ENCODE data around the gene CYP2A7. TPM values are rescaled to one million over a fixed set of nuclear protein-coding genes. Genes with fewer than 3 reads are reported as not detected.
"Not testable (repeated sequence)": the region's sequence is repeated elsewhere in the genome, so short reads cannot be mapped to it uniquely, and the experiment has no call there.

CYP2A7 gene, protein sequence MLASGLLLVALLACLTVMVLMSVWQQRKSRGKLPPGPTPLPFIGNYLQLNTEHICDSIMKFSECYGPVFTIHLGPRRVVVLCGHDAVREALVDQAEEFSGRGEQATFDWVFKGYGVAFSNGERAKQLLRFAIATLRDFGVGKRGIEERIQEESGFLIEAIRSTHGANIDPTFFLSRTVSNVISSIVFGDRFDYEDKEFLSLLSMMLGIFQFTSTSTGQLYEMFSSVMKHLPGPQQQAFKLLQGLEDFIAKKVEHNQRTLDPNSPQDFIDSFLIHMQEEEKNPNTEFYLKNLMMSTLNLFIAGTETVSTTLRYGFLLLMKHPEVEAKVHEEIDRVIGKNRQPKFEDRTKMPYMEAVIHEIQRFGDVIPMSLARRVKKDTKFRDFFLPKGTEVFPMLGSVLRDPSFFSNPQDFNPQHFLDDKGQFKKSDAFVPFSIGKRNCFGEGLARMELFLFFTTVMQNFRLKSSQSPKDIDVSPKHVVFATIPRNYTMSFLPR
- not detected for total RNA-seq

DNA sequence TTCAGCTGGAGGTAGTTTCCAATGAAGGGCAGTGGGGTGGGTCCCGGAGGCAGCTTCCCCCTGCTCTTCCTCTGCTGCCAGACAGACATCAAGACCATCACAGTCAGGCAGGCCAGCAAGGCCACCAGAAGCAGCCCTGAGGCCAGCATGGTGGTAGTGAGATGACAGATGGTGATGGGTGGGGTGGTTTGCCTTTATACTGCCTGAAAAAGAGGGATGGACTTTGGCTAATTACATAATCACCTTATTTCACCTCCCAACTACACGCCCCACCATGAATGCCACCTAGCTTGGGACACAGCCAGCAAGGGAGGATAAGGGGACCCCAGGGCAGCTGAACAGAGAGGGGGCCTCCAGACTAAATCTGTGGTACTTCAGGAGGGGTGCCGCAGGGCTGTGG, at the start of gene CYP2A7:
CYP2A7 (minus strand) TSS at position 170 of the 400 bp plus-strand sequence; CDS start at position 149, 21 bp downstream.
- ATAC-seq = not testable (repeated sequence)
- WGBS, 2 donors (ENCODE audit: low coverage in 1 of 2) = no CpG with 5 or more reads among the region's 3 CpGs

DNA sequence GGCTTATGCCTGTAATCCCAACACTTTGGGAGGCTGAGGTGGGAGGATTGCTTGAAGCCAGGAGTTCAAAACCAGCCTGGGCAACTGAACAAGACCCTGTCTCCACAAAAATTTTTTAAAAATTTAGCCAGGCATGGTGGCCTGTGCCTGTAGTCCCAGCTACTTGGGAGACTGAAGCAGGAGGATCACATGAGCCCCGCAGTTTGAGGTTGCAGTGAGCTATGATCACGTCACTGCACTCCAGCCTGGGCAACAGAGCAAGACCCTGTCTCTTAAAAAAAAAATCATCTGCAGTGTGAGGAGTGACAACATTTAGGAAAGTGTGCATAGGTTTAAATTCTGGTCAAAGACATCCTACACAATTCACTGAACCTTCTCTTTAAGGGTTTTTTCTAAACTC, 48.8 kb upstream of the CYP2A7 start:
- not testable (repeated sequence) for H3K4me3 ChIP-seq, H3K9me3 ChIP-seq, H3K4me1 ChIP-seq, H3K27ac ChIP-seq, H3K36me3 ChIP-seq, ATAC-seq
- WGBS, 2 donors (ENCODE audit: low coverage in 1 of 2) = 60% methylated on average over 1 of the region's 2 CpGs; no CpG with 5 or more reads in 1 of the 2 donors
- peaks cover 29% of the 10 kb centered on the region for H3K27me3 ChIP-seq

More for the DNA sequence above, at the start of gene CYP2A7:
- H3K27ac ChIP-seq, H3K9me3 ChIP-seq, H3K36me3 ChIP-seq, H3K4me1 ChIP-seq, H3K4me3 ChIP-seq: not testable (repeated sequence)
- peaks cover 27% of the 10 kb centered on the region for H3K27me3 ChIP-seq

DNA sequence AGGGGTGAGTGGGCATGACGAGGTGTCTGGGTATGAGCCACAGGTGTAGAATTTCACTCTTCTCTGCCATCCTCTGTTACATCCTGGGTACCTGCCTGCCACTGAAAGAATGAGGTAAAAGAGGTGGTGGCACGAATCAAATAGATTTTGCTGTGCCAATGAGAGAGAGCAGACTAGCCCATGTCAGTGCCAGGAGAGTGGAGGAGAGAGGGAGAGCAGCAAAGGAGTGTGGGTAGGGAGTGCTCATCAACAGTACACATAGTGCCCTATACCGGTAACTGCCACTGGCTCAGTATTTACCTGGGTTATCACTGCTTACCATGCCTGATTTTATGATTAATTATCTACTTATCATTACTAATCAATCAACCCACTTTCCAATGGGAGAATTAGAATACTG, 47.9 kb upstream of the CYP2A7 start:
- H3K27me3 ChIP-seq = peaks cover 26% of the 10 kb centered on the region
- not testable (repeated sequence) for ATAC-seq, H3K4me3 ChIP-seq, H3K27ac ChIP-seq, H3K9me3 ChIP-seq, H3K4me1 ChIP-seq, H3K36me3 ChIP-seq
- 69 to 77% methylated on average over 1 to 3 of the region's 3 CpGs for WGBS, 2 donors (ENCODE audit: low coverage in 1 of 2)

DNA sequence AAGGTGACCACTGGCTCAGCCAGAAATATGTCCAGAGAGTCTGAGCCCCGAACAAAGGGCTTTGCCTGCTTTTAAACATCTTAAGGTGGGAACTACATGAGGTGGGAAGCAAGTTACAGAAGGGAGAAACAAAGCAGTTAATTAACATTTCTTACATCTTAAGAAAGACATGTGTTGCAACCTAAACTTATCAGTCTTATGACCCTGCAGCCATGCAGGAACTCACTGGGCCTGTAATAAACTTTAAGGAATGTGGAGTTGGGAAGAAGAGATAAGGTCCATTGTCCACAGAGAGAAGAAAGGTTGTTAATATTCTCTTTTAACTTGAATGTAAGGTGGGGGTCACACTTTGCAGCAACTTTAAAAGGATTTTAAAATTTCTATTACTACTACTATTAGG, 46.8 kb upstream of the CYP2A7 start:
- Histone ChIP-seq H3K27ac (no peak overlapping the region), H3K27me3 (peaks cover 20% of the 10 kb centered on the region), H3K4me3 (no peak overlapping the region), H3K36me3 (no peaks in the 10 kb centered on the region), H3K9me3 (no peaks in the 10 kb centered on the region), H3K4me1 (no peaks in the 10 kb centered on the region)
- no peak for ATAC-seq
- 75 to 78% methylated on average over 1 of the region's 1 CpG for WGBS, 2 donors (ENCODE audit: low coverage in 1 of 2)
- TF ChIP-seq EP300 (IDR thresholded peaks at IDR 0.05) = no peak
- no peak for TF ChIP-seq POLR2AphosphoS5 (IDR thresholded peaks at IDR 0.05)
- TF ChIP-seq, protein P1, sequence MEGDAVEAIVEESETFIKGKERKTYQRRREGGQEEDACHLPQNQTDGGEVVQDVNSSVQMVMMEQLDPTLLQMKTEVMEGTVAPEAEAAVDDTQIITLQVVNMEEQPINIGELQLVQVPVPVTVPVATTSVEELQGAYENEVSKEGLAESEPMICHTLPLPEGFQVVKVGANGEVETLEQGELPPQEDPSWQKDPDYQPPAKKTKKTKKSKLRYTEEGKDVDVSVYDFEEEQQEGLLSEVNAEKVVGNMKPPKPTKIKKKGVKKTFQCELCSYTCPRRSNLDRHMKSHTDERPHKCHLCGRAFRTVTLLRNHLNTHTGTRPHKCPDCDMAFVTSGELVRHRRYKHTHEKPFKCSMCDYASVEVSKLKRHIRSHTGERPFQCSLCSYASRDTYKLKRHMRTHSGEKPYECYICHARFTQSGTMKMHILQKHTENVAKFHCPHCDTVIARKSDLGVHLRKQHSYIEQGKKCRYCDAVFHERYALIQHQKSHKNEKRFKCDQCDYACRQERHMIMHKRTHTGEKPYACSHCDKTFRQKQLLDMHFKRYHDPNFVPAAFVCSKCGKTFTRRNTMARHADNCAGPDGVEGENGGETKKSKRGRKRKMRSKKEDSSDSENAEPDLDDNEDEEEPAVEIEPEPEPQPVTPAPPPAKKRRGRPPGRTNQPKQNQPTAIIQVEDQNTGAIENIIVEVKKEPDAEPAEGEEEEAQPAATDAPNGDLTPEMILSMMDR (IDR thresholded peaks at IDR 0.05) = no peak
- TF ChIP-seq POLR2A (IDR thresholded peaks at IDR 0.05) = no peak

DNA sequence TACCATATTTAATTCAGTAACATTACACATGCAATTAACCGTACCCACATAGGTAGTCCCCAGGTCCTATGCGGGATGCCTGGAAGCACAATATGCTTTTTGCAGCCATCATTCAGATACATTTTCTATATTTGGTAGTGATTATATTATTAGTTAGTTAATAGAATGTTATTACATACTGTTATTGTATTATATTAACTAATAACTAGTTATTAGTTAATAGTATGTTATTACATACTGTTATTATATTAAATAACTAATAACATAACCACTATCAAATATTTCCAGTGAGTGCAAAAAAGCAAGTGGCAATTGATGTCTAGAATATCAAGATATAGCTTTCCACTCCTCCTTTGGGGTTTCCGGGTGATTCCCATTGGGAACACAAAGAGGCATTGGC, 45.5 kb upstream of the CYP2A7 start:
- Histone ChIP-seq H3K36me3 (no peaks in the 10 kb centered on the region), H3K4me3 (no peak overlapping the region), H3K9me3 (no peaks in the 10 kb centered on the region), H3K27me3 (peaks cover 13% of the 10 kb centered on the region), H3K4me1 (no peaks in the 10 kb centered on the region), H3K27ac (no peak overlapping the region)
- no peak for TF ChIP-seq POLR2A (IDR thresholded peaks at IDR 0.05)
- no peak for TF ChIP-seq EP300 (IDR thresholded peaks at IDR 0.05)
- TF ChIP-seq POLR2AphosphoS5 (IDR thresholded peaks at IDR 0.05) = no peak
- TF ChIP-seq, protein P1 (IDR thresholded peaks at IDR 0.05) = no peak
- 79 to 91% methylated on average over 3 of the region's 3 CpGs for WGBS, 2 donors (ENCODE audit: low coverage in 1 of 2)
- ATAC-seq = no peak

DNA sequence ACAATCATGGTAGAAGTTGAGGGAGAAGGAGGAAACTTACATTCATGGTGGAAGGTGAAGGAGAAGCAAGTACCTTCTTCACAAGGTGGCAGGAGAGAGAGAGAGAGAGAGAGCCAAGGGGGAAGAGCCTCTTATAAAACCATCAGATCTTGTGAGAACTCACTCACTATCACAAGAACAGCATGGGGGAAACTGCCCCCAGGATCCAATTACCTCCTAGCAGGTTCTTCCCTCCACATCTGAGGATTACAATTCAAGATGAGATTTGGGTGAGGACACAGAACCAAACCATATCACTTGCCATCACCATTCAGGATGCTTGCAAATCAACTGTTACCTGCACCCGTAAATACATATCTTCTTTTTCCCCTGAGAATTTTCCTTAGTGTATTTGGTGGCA, 44.2 kb upstream of the CYP2A7 start:
- H3K27ac ChIP-seq, ATAC-seq, H3K36me3 ChIP-seq, H3K9me3 ChIP-seq, H3K27me3 ChIP-seq, H3K4me3 ChIP-seq, H3K4me1 ChIP-seq: not testable (repeated sequence)
- 88 to 91% methylated on average over 1 of the region's 1 CpG for WGBS, 2 donors (ENCODE audit: low coverage in 1 of 2)

DNA sequence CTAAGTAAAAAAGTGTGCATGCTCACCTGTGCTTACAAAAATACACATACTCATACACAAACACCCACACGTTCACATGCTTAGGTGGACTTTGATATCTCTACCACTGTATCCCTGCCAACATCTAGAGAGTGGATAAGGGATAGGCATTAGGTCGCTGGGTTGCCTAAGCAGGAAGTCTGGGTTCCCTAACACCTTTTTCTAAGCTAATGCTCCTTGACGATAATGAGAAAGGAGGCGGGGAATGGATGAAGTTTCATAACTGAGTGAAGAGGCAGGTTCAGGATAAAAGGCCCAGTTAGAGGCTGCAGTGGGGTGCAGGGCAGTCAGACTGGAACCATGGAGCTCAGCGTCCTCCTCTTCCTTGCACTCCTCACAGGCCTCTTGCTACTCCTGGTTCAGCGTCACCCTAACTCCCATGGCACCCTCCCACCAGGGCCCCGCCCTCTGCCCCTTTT, 41.9 kb upstream of the CYP2A7 start:
- Histone ChIP-seq H3K36me3 (no peaks in the 10 kb centered on the region), H3K9me3 (peaks cover 0 to 20% (median 0%) of the 10 kb centered on the region in 3 donors), H3K4me3 (no peak overlapping the region), H3K27ac (no peak overlapping the region), H3K27me3 (peaks cover 13% of the 10 kb centered on the region), H3K4me1 (no peaks in the 10 kb centered on the region)
- 40 to 57% methylated on average over 2 to 3 of the region's 7 CpGs for WGBS, 2 donors (ENCODE audit: low coverage in 1 of 2)
- no peak for ATAC-seq
- TF ChIP-seq, protein P1 (IDR thresholded peaks at IDR 0.05) = no peak
- TF ChIP-seq POLR2AphosphoS5 (IDR thresholded peaks at IDR 0.05) (no peak), EP300 (IDR thresholded peaks at IDR 0.05) (no peak), POLR2A (IDR thresholded peaks at IDR 0.05) (no peak)

DNA sequence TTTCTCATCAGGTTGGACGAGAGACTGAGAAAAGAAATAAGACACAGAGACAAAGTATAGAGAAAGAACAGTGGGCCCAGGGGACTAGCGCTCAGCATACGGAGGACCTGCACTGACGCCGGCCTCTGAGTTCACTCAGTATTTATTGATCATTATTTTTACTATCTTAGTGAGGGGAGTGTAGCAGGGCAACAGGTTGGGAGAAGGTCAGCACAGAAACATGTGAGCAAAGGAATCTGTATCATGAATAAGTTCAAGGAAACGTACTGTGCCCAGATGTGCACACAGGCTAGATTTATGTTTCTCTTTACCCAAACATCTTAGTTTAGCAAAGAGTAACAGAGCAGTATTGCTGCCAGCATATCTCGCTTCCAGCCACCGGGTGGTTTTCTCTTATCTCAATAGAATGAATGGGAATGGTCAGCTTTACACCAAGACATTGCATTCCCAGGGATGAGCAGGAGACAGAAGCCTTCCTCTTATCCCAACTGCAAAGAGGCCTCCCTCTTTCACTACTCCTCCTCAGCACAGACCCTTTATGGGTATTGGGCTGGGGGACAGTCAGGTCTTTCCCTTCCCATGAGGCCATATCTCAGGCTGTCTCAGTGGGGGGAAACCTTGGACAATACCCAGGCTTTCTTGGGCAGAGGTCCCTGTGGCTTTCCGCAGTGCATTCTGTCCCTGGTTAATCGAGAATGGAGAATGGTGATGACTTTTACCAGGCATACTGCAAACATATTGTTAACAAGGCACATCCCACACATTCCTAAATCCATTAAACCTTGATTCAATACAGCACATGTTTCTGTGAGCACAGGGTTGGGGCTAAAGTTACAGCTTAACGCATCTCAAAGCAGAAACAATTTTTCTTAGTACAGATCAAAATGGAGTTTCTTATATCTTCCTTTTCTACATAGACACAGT, 40.5 kb upstream of the CYP2A7 start:
- H3K9me3 ChIP-seq = peaks cover 0 to 27% (median 0%) of the 10 kb centered on the region in 3 donors
- not testable (repeated sequence) for H3K4me3 ChIP-seq, H3K4me1 ChIP-seq, H3K36me3 ChIP-seq, H3K27ac ChIP-seq, ATAC-seq
- 28 to 40% methylated on average over 7 to 11 of the region's 11 CpGs for WGBS, 2 donors (ENCODE audit: low coverage in 1 of 2)
- peaks cover 13% of the 10 kb centered on the region for H3K27me3 ChIP-seq

Measured in gastroesophageal sphincter (tissue), 4 donors.